Chondrocyte (in vitro differentiated cells): ENCODE measurements around the gene SUN1. TPM values are rescaled to one million over a fixed set of nuclear protein-coding genes. Genes with fewer than 3 reads are reported as not detected.

Experiments
- DNase-seq: peaks from one replicate; pipeline ENCODE4 v3.0.0; 2021; ENCODE audit warnings: mixed read lengths, low spot score
- H3K27ac Mint-ChIP-seq: one replicate; pipeline ENCODE4 v1.8.0; 2021; ENCODE audit warnings: mild to moderate bottlenecking, moderate library complexity, mixed read lengths; ENCODE audit not compliant: unreplicated experiment
- H3K27me3 Mint-ChIP-seq: 2 replicates; pipeline ENCODE4 v1.8.0; 2021; ENCODE audit warnings: low read depth, mixed read lengths
- H3K36me3 Mint-ChIP-seq: 2 replicates; pipeline ENCODE4 v1.8.0; 2021; ENCODE audit warnings: low read depth, mixed read lengths
- H3K4me1 Mint-ChIP-seq: 2 replicates; pipeline ENCODE4 v1.8.0; 2021; ENCODE audit warnings: low read depth, mild to moderate bottlenecking, mixed read lengths
- H3K4me3 Mint-ChIP-seq: one replicate; pipeline ENCODE4 v1.8.0; 2021; ENCODE audit warnings: mild to moderate bottlenecking, moderate library complexity, mixed read lengths; ENCODE audit not compliant: unreplicated experiment
- H3K9me3 Mint-ChIP-seq: 2 replicates; pipeline ENCODE4 v1.8.0; 2021; ENCODE audit warnings: low read depth, mixed read lengths
- CTCF ChIP-seq: fragments of 200-600 bp; sonication (generic); IDR thresholded peaks from 2 replicates; pipeline ENCODE4 v1.5.0; 2021; ENCODE audit warnings: antibody characterized with exemption, mild to moderate bottlenecking, moderate library complexity
- total RNA-seq: library from RNA; stranded (reverse); gene quantifications from 3 replicates; pipeline ENCODE4 v1.2.1, GENCODE V29; 2021

SUN1 gene
- total RNA-seq, 1 donor from 2014 or later = 134 TPM

GRCh38 chr7:849145-849544 lies 16.9 kb downstream of the SUN1 start:
- no peaks in the 10 kb centered on the region for H3K9me3 Mint-ChIP-seq
- peaks cover 19% of the 10 kb centered on the region for H3K36me3 Mint-ChIP-seq
- no peaks in the 10 kb centered on the region for H3K4me1 Mint-ChIP-seq
- H3K27ac Mint-ChIP-seq = no peak overlapping the region
- H3K27me3 Mint-ChIP-seq = no peaks in the 10 kb centered on the region
- TF ChIP-seq CTCF = no peak
- no peak for DNase-seq
- H3K4me3 Mint-ChIP-seq = no peak overlapping the region

GRCh38 chr7:849781-850180 lies 17.5 kb downstream of the SUN1 start:
- no peaks in the 10 kb centered on the region for H3K9me3 Mint-ChIP-seq
- no peak overlapping the region for H3K4me3 Mint-ChIP-seq
- no peaks in the 10 kb centered on the region for H3K4me1 Mint-ChIP-seq
- TF ChIP-seq CTCF = no peak
- H3K27ac Mint-ChIP-seq = no peak overlapping the region
- peaks cover 24% of the 10 kb centered on the region for H3K36me3 Mint-ChIP-seq
- H3K27me3 Mint-ChIP-seq = no peaks in the 10 kb centered on the region
- DNase-seq = no peak

GRCh38 chr7:851204-851603 lies 18.9 kb downstream of the SUN1 start:
- Mint-ChIP-seq H3K4me3 (no peak overlapping the region), H3K9me3 (no peaks in the 10 kb centered on the region), H3K4me1 (no peaks in the 10 kb centered on the region), H3K27me3 (no peaks in the 10 kb centered on the region), H3K27ac (no peak overlapping the region), H3K36me3 (peaks cover 27% of the 10 kb centered on the region)
- TF ChIP-seq CTCF = no peak
- DNase-seq = no peak

GRCh38 chr7:853366-854117 lies 21.3 kb downstream of the SUN1 start:
- no peak for DNase-seq
- Mint-ChIP-seq H3K27ac (no peak overlapping the region), H3K4me1 (no peaks in the 10 kb centered on the region), H3K9me3 (no peaks in the 10 kb centered on the region), H3K27me3 (no peaks in the 10 kb centered on the region), H3K36me3 (peaks cover 35% of the 10 kb centered on the region), H3K4me3 (no peak overlapping the region)
- TF ChIP-seq CTCF = no peak

GRCh38 chr7:854118-854775 lies 22.0 kb downstream of the SUN1 start:
- no peak overlapping the region for H3K27ac Mint-ChIP-seq
- H3K9me3 Mint-ChIP-seq = no peaks in the 10 kb centered on the region
- no peak overlapping the region for H3K4me3 Mint-ChIP-seq
- H3K36me3 Mint-ChIP-seq = peaks cover 36% of the 10 kb centered on the region
- no peak for TF ChIP-seq CTCF
- no peaks in the 10 kb centered on the region for H3K4me1 Mint-ChIP-seq
- H3K27me3 Mint-ChIP-seq = no peaks in the 10 kb centered on the region
- no peak for DNase-seq
